PC-3 (cell line): ENCODE results near the gene MYO1A. TPM values are rescaled to one million over a fixed set of nuclear protein-coding genes. Genes with fewer than 3 reads are reported as not detected.

ENCODE experiments used
- ATAC-seq: fragments of 200-7000 bp; cut with Tn5 transposase; 2 replicates; pipeline ENCODE4 v1.9.1; 2020; ENCODE audit warnings: mild to moderate bottlenecking, moderate library complexity
- BruUV-seq: library from RNA; stranded (reverse); fragments of 400-500 nt; replicated peaks from 2 replicates; lab custom pipeline; 2021; lab: Mats Ljungman, UMichigan
- CTCF ChIA-PET: fragments of 300-600 bp; sonication (Branson Sonifier 250); formaldehyde crosslinking; loops from one replicate; lab custom pipeline; 2022; ENCODE audit warnings: antibody characterized with exemption; lab: Charles Lee
- POLR2A ChIA-PET: fragments of 300-600 bp; sonication (Branson Sonifier 250); formaldehyde crosslinking; loops from one replicate; lab custom pipeline; 2022; ENCODE audit warnings: antibody characterized with exemption; ENCODE audit not compliant: unreplicated experiment; lab: Charles Lee
- DNase-seq: peaks from one replicate; pipeline ENCODE4 v3.0.0-alpha.2; 2015
- H2AFZ ChIP-seq: fragments of 300-600 bp; sonication (generic); 2 replicates; pipeline ENCODE4 v1.6.0; 2016; ENCODE audit warnings: antibody characterized with exemption, low read length
- H3F3A ChIP-seq: fragments of 300-600 bp; sonication (generic); one replicate; pipeline ENCODE4 v1.6.0; 2017; ENCODE audit warnings: antibody characterized with exemption, low read length, control low read depth, mild to moderate bottlenecking; ENCODE audit not compliant: unreplicated experiment
- H3K27ac ChIP-seq: fragments of 300-600 bp; sonication (generic); 2 replicates; pipeline ENCODE4 v1.5.1; 2016; ENCODE audit warnings: mild to moderate bottlenecking, low read length
- H3K27me3 ChIP-seq: fragments of 300-600 bp; sonication (generic); 2 replicates; pipeline ENCODE4 v1.6.1; 2016; ENCODE audit warnings: low read length, mixed read lengths
- H3K36me3 ChIP-seq: fragments of 300-600 bp; sonication (generic); 2 replicates; pipeline ENCODE4 v1.6.1; 2016; ENCODE audit warnings: low read depth, mixed run types, low read length, mixed read lengths
- H3K4me1 ChIP-seq: fragments of 300-600 bp; sonication (generic); 2 replicates; pipeline ENCODE4 v1.5.1; 2016; ENCODE audit warnings: low read length; ENCODE audit not compliant: insufficient read depth
- H3K4me2 ChIP-seq: fragments of 300-600 bp; sonication (generic); 2 replicates; pipeline ENCODE4 v1.6.0; 2016; ENCODE audit warnings: low read length
- H3K4me3 ChIP-seq: fragments of 300-600 bp; sonication (generic); 2 replicates; pipeline ENCODE4 v1.5.1; 2016; ENCODE audit warnings: mild to moderate bottlenecking, low read length, mixed read lengths
- H3K79me2 ChIP-seq: fragments of 300-600 bp; sonication (generic); 2 replicates; pipeline ENCODE4 v1.6.1; 2017; ENCODE audit warnings: low read length, mixed read lengths
- H3K9ac ChIP-seq: fragments of 300-600 bp; sonication (generic); 2 replicates; pipeline ENCODE4 v1.6.0; 2016; ENCODE audit warnings: mild to moderate bottlenecking, low read length
- H3K9me2 ChIP-seq: fragments of 300-600 bp; sonication (generic); replicated peaks from 2 replicates; pipeline ENCODE4 v1.6.1; 2016; ENCODE audit warnings: mixed run types, low read length, mixed read lengths
- H3K9me3 ChIP-seq: fragments of 300-600 bp; sonication (generic); 2 replicates; pipeline ENCODE4 v1.6.1; 2016; ENCODE audit warnings: low read length, mixed read lengths
- H4K20me1 ChIP-seq: fragments of 300-600 bp; sonication (generic); 2 replicates; pipeline ENCODE4 v1.6.1; 2016; ENCODE audit warnings: low read length, mixed read lengths
- CTCF ChIP-seq: fragments of 300-600 bp; sonication (generic); conservative IDR thresholded peaks from 2 replicates; pipeline ENCODE4 v1.5.1; 2017; ENCODE audit warnings: antibody characterized with exemption, low read depth, mild to moderate bottlenecking, low read length
- EZH2 ChIP-seq: fragments of 300-600 bp; sonication (generic); IDR thresholded peaks from one replicate; pipeline ENCODE4 v1.6.1; 2017; ENCODE audit warnings: antibody characterized with exemption, mild to moderate bottlenecking, low read length; ENCODE audit not compliant: unreplicated experiment
- EZH2phosphoT487 ChIP-seq: fragments of 300-600 bp; sonication (generic); IDR thresholded peaks from 2 replicates; pipeline ENCODE4 v1.6.1; 2018; ENCODE audit warnings: mild to moderate bottlenecking, antibody characterized with exemption, low read length, borderline replicate concordance
- intact Hi-C: fragments of 100-400 bp; cut with micrococcal nuclease; formaldehyde crosslinking; loops from 2 replicates; pipeline ENCODE4 v1.9.0; 2023
- total RNA-seq: library from RNA; depleted of rRNA; stranded (reverse); fragments of >200 nt; gene quantifications from 2 replicates; pipeline ENCODE4 v1.2.3, GENCODE V29; 2014

MYO1A gene
- total RNA-seq, 1 experiment from 2014 or later, result not detected

DNA sequence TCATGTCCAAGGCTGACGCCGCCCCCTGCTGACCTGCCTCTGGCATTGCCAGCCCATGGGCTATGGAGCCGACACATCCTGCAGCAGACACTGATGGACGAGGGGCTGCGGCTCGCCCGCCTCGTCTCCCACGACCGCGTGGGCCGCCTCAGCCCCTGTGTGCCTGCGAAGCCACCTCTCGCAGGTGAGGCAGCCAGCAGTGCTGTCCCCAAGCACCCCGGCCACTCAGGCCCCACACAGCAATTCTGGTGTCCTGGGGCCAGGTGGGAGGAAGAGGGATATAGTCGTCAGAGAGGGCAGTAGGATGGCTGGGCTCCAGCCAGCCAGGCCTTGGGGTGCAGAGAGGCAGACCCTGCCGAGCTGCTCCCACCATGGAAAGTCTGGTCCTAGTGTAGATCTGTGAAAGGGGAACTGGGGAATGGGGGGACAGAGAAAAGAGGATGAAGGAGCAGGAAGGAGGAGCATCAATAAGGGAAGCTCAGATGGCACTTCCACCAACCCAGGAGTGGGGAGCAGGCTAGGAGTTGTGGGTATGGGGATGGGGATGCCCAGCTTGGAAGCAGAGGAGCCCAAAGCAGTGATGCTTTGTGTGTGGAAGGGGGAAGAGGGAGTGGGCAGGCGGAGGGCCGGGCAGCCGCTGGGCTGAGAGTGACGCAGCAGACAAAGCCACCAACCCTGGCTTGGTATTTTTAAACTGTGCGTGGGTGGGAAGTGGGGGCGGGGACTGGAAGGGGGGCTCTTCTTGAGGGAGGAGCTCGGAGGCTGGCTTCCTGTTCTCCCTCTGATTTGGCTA is 43.7 kb upstream of the MYO1A start:
- Histone ChIP-seq H3K4me2 (no peak overlapping the region), H2AFZ (no peak overlapping the region), H3K36me3 (no peaks in the 10 kb centered on the region), H3K9me2 (no peaks in the 10 kb centered on the region), H3K9ac (no peak overlapping the region), H3K79me2 (peaks cover 19% of the 10 kb centered on the region), H3F3A (no peaks in the 10 kb centered on the region), H4K20me1 (no peaks in the 10 kb centered on the region), H3K4me1 (peaks cover under 1% of the 10 kb centered on the region; the same call in 1 of the 2 replicates), H3K27ac (no peak overlapping the region), H3K4me3 (no peak overlapping the region), H3K27me3 (no peaks in the 10 kb centered on the region), H3K9me3 (no peaks in the 10 kb centered on the region)
- intact Hi-C loops, result no loop called here
- ChIA-PET POLR2A (no interaction called here), CTCF (no interaction called here)
- TF ChIP-seq EZH2, result no peak
- TF ChIP-seq CTCF, result peak; percentile 68
- DNase-seq, result peak; percentile 33
- no TSS peak for BruUV-seq
- no peak for ATAC-seq

DNA sequence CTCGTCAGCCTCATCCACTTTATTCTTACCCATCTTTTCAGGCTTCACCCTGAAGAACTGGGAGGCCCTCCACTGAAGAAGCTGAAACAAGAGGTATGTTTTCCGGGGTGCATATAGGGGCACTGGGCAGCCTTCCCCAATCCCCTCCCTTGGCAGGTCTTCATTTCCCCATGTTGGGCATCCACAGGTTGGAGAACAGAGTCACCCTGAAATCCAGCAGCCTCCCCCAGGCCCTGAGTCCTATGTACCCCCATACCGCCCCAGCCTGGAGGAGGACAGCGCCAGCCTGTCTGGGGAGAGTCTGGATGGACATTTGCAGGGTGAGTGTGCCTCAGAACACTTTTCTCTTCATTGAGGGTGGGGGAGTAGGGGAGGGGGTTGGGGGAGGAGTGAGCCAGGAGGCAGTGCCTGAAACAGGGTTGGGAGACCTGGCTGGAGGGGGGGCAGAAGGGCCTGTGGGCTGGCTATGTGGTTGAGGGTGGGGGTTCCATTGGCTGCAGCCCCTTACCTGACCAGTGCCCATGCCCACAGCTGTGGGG is 43.0 kb upstream of the MYO1A start:
- H3K4me3 ChIP-seq, result no peak overlapping the region
- intact Hi-C loops, result no loop called here
- no peak overlapping the region for H3K4me2 ChIP-seq

More for the DNA sequence above, 43.0 kb upstream of the MYO1A start:
- DNase-seq, result no peak
- no peaks in the 10 kb centered on the region for H3K9me3 ChIP-seq
- BruUV-seq, result no TSS peak
- H3F3A ChIP-seq, result peaks cover 5% of the 10 kb centered on the region
- ATAC-seq, result no peak
- H3K9ac ChIP-seq, result no peak overlapping the region
- no peak overlapping the region for H3K27ac ChIP-seq
- H3K9me2 ChIP-seq, result no peaks in the 10 kb centered on the region
- TF ChIP-seq EZH2phosphoT487 (no peak), EZH2 (no peak), CTCF (no peak)
- H3K79me2 ChIP-seq, result peaks cover 19% of the 10 kb centered on the region
- no peaks in the 10 kb centered on the region for H4K20me1 ChIP-seq
- no peaks in the 10 kb centered on the region for H3K27me3 ChIP-seq
- no peaks in the 10 kb centered on the region for H3K36me3 ChIP-seq
- H3K4me1 ChIP-seq, result peaks cover 5% of the 10 kb centered on the region
- H2AFZ ChIP-seq, result no peak overlapping the region
- ChIA-PET CTCF (no interaction called here), POLR2A (no interaction called here)
